Body of pancreas (tissue), 4 donors: ENCODE results near the gene PITPNC1.

Source experiments
- CTCF ChIP-seq, 7 experiments: fragments of 450-650 bp in 4 of 7; fragments of 200-600 bp in 3 of 7; sonication (generic) in 3 of 7; IDR thresholded peaks; one replicate each; pipeline ENCODE4 v1.5.1; 2016 to 2019; ENCODE audit warnings: antibody characterized with exemption in 7 of 7
- POLR2A ChIP-seq, 3 donors: fragments of 450-650 bp; IDR thresholded peaks; one replicate each; pipeline ENCODE4 v1.6.1; 2016; ENCODE audit warnings: antibody characterized with exemption in 3 of 3, mild to moderate bottlenecking in 2 of 3

DNA sequence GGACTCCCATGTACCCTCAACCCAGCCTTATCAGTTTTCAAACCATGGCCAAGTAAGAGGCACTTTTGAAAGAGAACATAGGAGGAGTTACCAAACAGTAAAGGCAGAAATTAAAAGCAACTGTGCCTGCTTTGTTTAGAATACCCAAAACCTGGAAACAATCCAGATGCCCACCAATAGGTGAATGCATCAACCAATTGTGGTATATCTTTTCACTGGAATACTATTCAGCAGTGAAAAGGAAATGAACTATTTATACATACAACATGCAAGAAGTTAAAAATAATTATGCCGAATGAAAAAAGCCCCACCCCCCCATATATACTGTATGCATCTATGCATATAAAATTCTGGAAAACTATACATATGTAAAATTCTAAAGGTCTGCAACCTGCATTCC lies 37.0 kb downstream of the PITPNC1 start:
- TF ChIP-seq CTCF (IDR thresholded peaks at IDR 0.05) (no peak), POLR2A (IDR thresholded peaks at IDR 0.05) (no peak)
